Measurements from ENCODE around the gene RIOX2. TPM values are rescaled to one million over a fixed set of nuclear protein-coding genes. Genes with fewer than 3 reads are reported as not detected.
A peak's percentile ranks its signal among the peaks of the same experiment; 100 is the strongest.

Gene RIOX2
- total RNA-seq, 1 donor = 15.1 TPM

DNA sequence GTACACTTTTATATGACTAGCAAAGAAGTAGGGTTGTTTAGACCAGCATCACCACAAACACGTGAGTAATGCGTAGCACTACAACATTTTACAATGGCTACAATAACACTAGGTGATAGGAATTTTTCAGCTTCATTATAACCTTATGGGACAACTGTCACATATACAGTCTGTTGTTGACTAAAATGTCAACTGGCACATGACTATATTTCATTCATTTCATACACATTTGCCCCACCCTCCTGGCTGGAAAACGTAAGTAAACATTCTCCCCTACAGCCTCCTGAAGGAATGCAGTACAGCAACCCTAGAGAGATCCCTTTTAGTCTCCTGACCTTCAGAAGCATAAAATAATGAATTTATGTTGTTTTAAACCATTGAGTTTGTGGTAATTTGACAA is 16.2 kb downstream of the RIOX2 start:
- no peak for DNase-seq (ENCODE audit: low read depth in 2 of 3, low spot score in 2 of 3)

GRCh38 chr3:97954228-97954827 is 17.9 kb downstream of the RIOX2 start:
- no peak for DNase-seq (ENCODE audit: low read depth in 2 of 3, low spot score in 2 of 3)

GRCh38 chr3:97952872-97953271 is 19.4 kb downstream of the RIOX2 start:
- no peak for DNase-seq (ENCODE audit: low read depth in 2 of 3, low spot score in 2 of 3)

- DNase-seq (ENCODE audit: low read depth in 2 of 3, low spot score in 2 of 3) = no peak
Observed at GRCh38 chr3:97952280-97952679, 20.0 kb downstream of the RIOX2 start.

- no peak for DNase-seq (ENCODE audit: low read depth in 2 of 3, low spot score in 2 of 3)
Observed at GRCh38 chr3:97950360-97950759, 21.9 kb downstream of the RIOX2 start.

DNA sequence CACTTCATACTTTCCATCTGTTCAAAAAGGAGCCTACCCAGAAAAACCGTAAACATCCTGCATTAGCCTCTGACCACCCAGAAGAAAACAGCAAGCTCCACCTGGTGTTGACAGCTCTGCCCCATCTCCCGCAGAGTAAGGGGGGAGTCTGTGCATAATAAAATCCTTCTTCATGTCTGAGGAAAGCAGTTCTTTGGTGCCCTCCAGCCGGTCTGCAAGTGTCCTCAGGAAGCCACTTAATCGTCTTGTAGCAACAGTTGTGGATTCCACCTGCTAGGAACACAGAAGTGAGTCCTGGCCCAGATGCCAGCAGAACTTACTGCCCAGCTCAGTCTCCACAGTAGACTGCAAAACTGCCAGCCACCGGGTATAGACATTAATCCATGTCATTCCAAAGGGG is 22.5 kb downstream of the RIOX2 start:
- no peak for DNase-seq (ENCODE audit: low read depth in 2 of 3, low spot score in 2 of 3)

GRCh38 chr3:97949110-97949485 is 23.1 kb downstream of the RIOX2 start:
- no peak for DNase-seq (ENCODE audit: low read depth in 2 of 3, low spot score in 2 of 3)

GRCh38 chr3:97948351-97949109 is 23.7 kb downstream of the RIOX2 start:
- DNase-seq (ENCODE audit: low read depth in 2 of 3, low spot score in 2 of 3) = no peak

- no peak for DNase-seq (ENCODE audit: low read depth in 2 of 3, low spot score in 2 of 3)
Observed at GRCh38 chr3:97942801-97943546, 29.3 kb downstream of the RIOX2 start.

DNA sequence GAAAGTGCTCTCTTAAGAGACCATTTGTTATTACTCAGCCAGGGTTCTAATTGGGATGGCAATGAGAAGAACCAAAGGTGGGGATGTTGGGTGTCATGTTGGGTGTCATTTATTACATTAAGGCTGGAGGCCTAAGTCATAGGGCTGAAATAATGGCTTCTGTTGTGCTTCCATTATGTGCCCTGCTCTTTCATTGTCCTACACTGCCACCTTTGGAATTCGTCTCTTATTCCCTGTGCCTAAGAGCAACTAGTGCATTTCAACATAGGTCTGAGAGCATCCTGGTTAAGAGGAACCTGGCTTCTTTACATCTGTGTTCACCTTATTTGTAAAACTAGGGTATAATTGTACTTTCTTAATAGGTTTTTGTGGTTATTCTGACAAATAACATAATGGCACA is 32.2 kb downstream of the RIOX2 start:
- peak in 2 of 3 donors; percentile 5 to 22 for DNase-seq (ENCODE audit: low read depth in 2 of 3, low spot score in 2 of 3)

DNA sequence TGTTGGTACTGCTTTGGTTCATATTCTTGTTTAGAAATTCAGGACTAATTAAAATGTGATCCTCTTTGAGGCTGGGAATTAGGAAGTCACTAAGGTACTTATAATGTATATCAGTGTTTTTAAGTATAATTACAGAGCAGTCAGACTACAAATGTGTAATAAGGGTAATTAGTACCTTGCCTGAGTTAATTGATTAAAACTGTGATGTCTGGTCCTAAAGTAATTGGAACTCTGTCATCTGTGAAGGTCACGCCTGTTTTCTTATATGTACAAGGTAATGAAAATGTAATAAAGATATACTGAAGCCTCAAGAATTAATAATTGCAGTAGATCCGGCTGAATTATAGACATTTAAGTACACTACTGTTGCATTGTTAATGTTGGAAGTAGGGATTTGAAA is 32.8 kb downstream of the RIOX2 start:
- DNase-seq (ENCODE audit: low read depth in 2 of 3, low spot score in 2 of 3) = no peak

DNA sequence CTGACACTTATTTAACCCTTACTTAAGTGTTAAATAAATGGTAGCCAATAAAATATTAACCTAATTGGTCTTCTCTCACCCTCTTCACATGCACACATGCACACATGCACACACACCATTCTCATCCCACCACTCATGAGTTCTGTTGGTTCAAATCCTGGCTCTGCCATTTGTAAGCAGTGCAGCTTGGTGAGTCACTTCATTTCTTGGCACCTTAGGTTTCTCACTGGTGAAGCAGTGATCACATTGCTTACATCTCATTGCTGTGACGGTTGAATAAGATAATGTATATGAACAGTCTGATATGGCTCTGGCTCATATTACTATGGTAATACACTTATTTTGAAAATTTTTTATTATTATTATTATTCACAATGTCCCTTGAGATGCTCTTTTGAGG is 33.8 kb downstream of the RIOX2 start:
- DNase-seq (ENCODE audit: low read depth in 2 of 3, low spot score in 2 of 3) = no peak

GRCh38 chr3:97937205-97937604 is 35.0 kb downstream of the RIOX2 start:
- no peak for DNase-seq (ENCODE audit: low read depth in 2 of 3, low spot score in 2 of 3)

DNA sequence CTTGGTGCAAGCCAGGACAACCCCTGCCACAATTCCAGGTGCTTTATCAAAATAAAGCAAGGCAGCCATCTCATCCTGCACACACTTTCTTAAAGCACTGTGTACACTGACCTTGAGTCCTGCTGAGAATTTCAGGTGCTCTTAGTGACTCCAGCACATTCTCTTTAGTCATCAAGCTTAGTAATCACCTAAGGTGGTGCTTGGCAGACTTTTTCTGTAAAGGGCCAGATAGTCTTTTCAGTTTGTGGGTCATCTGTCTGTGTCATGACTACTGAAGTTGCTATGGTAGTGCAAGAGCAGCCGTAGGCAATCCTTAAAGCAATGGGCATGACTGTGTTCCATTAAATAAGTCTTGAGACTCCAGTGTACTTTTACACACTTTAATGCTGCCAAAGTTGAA is 36.4 kb downstream of the RIOX2 start:
- no peak for DNase-seq (ENCODE audit: low read depth in 2 of 3, low spot score in 2 of 3)

DNA sequence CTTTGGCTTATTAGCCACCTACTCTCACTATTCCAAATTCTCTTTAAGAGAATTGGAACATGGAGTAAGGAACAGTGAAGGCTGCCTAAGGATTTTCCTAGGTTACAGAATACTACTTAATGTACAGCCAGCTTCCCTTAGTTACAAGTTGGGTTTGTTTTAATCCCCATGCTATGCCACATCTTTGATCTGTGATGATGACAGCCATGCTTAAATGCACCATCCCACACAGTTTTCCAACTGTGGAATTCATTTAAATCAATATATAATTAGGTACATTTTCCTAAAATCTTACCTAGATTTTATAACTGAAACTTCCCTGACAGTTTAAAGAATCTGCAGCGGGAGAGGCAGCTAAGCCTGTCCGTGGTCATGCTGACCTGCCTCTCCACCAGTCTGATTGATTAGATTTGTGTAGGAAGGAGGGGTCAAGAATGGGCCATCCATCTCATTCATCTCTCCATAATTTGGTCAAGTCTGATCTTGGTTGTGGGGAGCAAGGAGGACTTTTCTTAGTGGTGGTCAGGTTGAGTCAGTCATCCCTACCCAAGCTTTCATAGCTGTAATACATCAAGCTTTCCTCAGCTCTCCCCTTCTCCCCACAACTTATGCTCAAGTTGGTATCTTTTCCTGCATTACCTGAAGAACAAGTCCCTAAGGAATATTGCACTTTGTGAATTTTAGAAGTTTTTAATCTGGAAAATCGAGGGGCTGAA is 37.1 kb downstream of the RIOX2 start:
- DNase-seq (ENCODE audit: low read depth in 2 of 3, low spot score in 2 of 3) = no peak

DNA sequence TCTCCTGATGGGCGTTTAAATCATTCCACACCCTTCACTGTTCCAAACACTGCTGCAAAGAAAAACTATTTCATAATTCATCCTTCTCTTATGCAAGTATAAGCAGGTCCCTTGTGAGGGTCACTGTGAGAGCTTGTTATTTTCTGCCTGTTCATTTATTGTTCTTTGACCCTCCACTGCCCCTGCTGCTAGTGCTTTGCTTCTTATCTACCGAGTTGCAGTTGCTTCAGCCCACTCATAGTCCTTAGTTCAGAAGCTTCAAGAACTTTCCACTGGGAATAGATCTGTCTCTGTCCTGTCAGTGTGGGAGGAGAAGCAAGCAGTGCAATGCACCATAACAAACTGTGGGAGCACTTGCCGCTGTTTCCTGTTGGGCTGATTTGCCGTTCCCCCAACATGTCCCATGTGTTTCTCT is 39.8 kb downstream of the RIOX2 start:
- no peak for DNase-seq (ENCODE audit: low read depth in 2 of 3, low spot score in 2 of 3)

GRCh38 chr3:97931218-97931617 is 41.0 kb downstream of the RIOX2 start:
- no peak for DNase-seq (ENCODE audit: low read depth in 2 of 3, low spot score in 2 of 3)

- no peak for DNase-seq (ENCODE audit: low read depth in 2 of 3, low spot score in 2 of 3)
Observed at GRCh38 chr3:97930018-97930417, 42.2 kb downstream of the RIOX2 start.

DNA sequence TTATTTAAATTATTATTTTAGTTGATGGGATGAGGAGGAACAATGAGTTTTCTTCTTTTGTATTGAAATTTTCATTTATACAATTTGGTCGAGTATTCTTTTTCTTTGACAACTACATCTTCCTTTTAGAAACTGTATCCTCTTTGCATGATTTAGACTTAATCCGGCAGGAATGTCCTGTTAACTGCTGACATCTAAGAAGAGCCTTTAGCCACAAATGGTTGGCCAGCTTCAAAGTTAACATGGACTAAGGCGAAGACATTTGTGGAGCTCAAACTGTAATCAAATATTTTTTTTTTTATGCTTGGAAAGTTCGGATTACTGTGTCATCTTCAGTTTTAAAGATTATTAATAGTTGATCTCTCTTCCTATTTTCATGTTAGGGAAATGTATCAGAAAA is 43.2 kb downstream of the RIOX2 start:
- no peak for DNase-seq (ENCODE audit: low read depth in 2 of 3, low spot score in 2 of 3)

GRCh38 chr3:97927704-97928103 is 44.5 kb downstream of the RIOX2 start:
- DNase-seq (ENCODE audit: low read depth in 2 of 3, low spot score in 2 of 3) = no peak

DNA sequence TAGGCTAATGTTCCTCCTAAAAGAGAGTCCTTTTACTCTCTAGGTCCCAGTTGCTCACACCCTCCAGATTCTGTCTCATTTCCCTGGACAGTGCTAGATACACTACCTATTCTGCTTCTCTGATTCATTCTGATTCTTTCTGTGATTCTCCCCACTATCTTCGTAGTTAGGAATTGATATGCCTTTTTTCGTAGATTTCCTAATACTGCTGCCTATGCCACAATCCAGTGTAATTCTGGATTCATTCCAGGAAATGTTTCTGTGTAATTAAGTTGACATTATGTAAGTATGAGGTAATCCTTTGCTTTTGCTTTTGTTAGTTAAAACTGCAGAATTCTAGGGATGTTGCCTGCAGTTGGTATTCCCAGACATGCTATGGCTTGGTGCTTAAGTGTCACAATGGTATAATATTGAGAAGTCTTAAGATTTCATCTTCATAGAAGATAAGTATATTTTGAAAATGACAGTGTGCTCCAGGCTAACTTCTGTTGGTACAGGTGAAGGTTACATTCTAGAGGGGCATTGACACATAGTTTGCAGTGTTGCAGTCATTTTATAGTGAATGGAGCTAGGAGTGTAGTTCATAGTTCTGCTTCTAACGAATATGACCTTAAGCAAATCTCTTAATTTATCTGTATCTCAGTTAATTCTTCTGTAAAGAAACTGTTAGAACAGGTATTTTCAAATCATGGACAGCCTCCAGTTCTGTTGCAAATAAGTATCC is 54.3 kb downstream of the RIOX2 start:
- no peak for DNase-seq (ENCODE audit: low read depth in 2 of 3, low spot score in 2 of 3)
